PC-3 (cell line): ENCODE data around the gene PDZRN4. TPM values are rescaled to one million over a fixed set of nuclear protein-coding genes. Genes with fewer than 3 reads are reported as not detected.

Source experiments
- ATAC-seq: fragments of 200-7000 bp; cut with Tn5 transposase; 2 replicates; pipeline ENCODE4 v1.9.1; 2020; ENCODE audit warnings: mild to moderate bottlenecking, moderate library complexity
- BruUV-seq: library from RNA; stranded (reverse); fragments of 400-500 nt; replicated peaks from 2 replicates; lab custom pipeline; 2021; lab: Mats Ljungman, UMichigan
- CTCF ChIA-PET: fragments of 300-600 bp; sonication (Branson Sonifier 250); formaldehyde crosslinking; loops from one replicate; lab custom pipeline; 2022; ENCODE audit warnings: antibody characterized with exemption; lab: Charles Lee
- POLR2A ChIA-PET: fragments of 300-600 bp; sonication (Branson Sonifier 250); formaldehyde crosslinking; loops from one replicate; lab custom pipeline; 2022; ENCODE audit warnings: antibody characterized with exemption; ENCODE audit not compliant: unreplicated experiment; lab: Charles Lee
- DNase-seq: peaks from one replicate; pipeline ENCODE4 v3.0.0-alpha.2; 2015
- H2AFZ ChIP-seq: fragments of 300-600 bp; sonication (generic); 2 replicates; pipeline ENCODE4 v1.6.0; 2016; ENCODE audit warnings: antibody characterized with exemption, low read length
- H3F3A ChIP-seq: fragments of 300-600 bp; sonication (generic); one replicate; pipeline ENCODE4 v1.6.0; 2017; ENCODE audit warnings: antibody characterized with exemption, low read length, control low read depth, mild to moderate bottlenecking; ENCODE audit not compliant: unreplicated experiment
- H3K27ac ChIP-seq: fragments of 300-600 bp; sonication (generic); 2 replicates; pipeline ENCODE4 v1.5.1; 2016; ENCODE audit warnings: mild to moderate bottlenecking, low read length
- H3K27me3 ChIP-seq: fragments of 300-600 bp; sonication (generic); 2 replicates; pipeline ENCODE4 v1.6.1; 2016; ENCODE audit warnings: low read length, mixed read lengths
- H3K36me3 ChIP-seq: fragments of 300-600 bp; sonication (generic); 2 replicates; pipeline ENCODE4 v1.6.1; 2016; ENCODE audit warnings: low read depth, mixed run types, low read length, mixed read lengths
- H3K4me1 ChIP-seq: fragments of 300-600 bp; sonication (generic); 2 replicates; pipeline ENCODE4 v1.5.1; 2016; ENCODE audit warnings: low read length; ENCODE audit not compliant: insufficient read depth
- H3K4me2 ChIP-seq: fragments of 300-600 bp; sonication (generic); 2 replicates; pipeline ENCODE4 v1.6.0; 2016; ENCODE audit warnings: low read length
- H3K4me3 ChIP-seq: fragments of 300-600 bp; sonication (generic); 2 replicates; pipeline ENCODE4 v1.5.1; 2016; ENCODE audit warnings: mild to moderate bottlenecking, low read length, mixed read lengths
- H3K79me2 ChIP-seq: fragments of 300-600 bp; sonication (generic); 2 replicates; pipeline ENCODE4 v1.6.1; 2017; ENCODE audit warnings: low read length, mixed read lengths
- H3K9ac ChIP-seq: fragments of 300-600 bp; sonication (generic); 2 replicates; pipeline ENCODE4 v1.6.0; 2016; ENCODE audit warnings: mild to moderate bottlenecking, low read length
- H3K9me2 ChIP-seq: fragments of 300-600 bp; sonication (generic); replicated peaks from 2 replicates; pipeline ENCODE4 v1.6.1; 2016; ENCODE audit warnings: mixed run types, low read length, mixed read lengths
- H3K9me3 ChIP-seq: fragments of 300-600 bp; sonication (generic); 2 replicates; pipeline ENCODE4 v1.6.1; 2016; ENCODE audit warnings: low read length, mixed read lengths
- H4K20me1 ChIP-seq: fragments of 300-600 bp; sonication (generic); 2 replicates; pipeline ENCODE4 v1.6.1; 2016; ENCODE audit warnings: low read length, mixed read lengths
- EZH2 ChIP-seq: fragments of 300-600 bp; sonication (generic); IDR thresholded peaks from one replicate; pipeline ENCODE4 v1.6.1; 2017; ENCODE audit warnings: antibody characterized with exemption, mild to moderate bottlenecking, low read length; ENCODE audit not compliant: unreplicated experiment
- EZH2phosphoT487 ChIP-seq: fragments of 300-600 bp; sonication (generic); IDR thresholded peaks from 2 replicates; pipeline ENCODE4 v1.6.1; 2018; ENCODE audit warnings: mild to moderate bottlenecking, antibody characterized with exemption, low read length, borderline replicate concordance
- intact Hi-C: fragments of 100-400 bp; cut with micrococcal nuclease; formaldehyde crosslinking; loops from 2 replicates; pipeline ENCODE4 v1.9.0; 2023
- total RNA-seq: library from RNA; depleted of rRNA; stranded (reverse); fragments of >200 nt; gene quantifications from 2 replicates; pipeline ENCODE4 v1.2.3, GENCODE V29; 2014
- TF ChIP-seq, protein P1 (sequence below): fragments of 300-600 bp; sonication (generic); conservative IDR thresholded peaks from 2 replicates; pipeline ENCODE4 v1.5.1; 2017; ENCODE audit warnings: antibody characterized with exemption, low read depth, mild to moderate bottlenecking, low read length

The PDZRN4 gene
- total RNA-seq, 1 experiment from 2014 or later = not detected

GRCh38 chr12:41213107-41213506, 25.0 kb downstream of the PDZRN4 start:
- Histone ChIP-seq H3K9ac (no peak overlapping the region), H3K4me1 (no peaks in the 10 kb centered on the region), H3K36me3 (no peaks in the 10 kb centered on the region), H3K4me2 (no peak overlapping the region), H3K27me3 (peaks cover 6% of the 10 kb centered on the region), H3K27ac (no peak overlapping the region), H4K20me1 (no peaks in the 10 kb centered on the region), H2AFZ (no peak overlapping the region), H3K9me2 (no peaks in the 10 kb centered on the region), H3K79me2 (no peaks in the 10 kb centered on the region), H3K9me3 (no peaks in the 10 kb centered on the region), H3K4me3 (no peak overlapping the region), H3F3A (no peaks in the 10 kb centered on the region)
- intact Hi-C loops = no loop called here
- DNase-seq (no peak), ATAC-seq (no peak)
- ChIA-PET CTCF (no interaction called here), POLR2A (no interaction called here)
- no TSS peak for BruUV-seq
- TF ChIP-seq EZH2 (no peak), EZH2phosphoT487 (no peak)
- TF ChIP-seq, protein P1, sequence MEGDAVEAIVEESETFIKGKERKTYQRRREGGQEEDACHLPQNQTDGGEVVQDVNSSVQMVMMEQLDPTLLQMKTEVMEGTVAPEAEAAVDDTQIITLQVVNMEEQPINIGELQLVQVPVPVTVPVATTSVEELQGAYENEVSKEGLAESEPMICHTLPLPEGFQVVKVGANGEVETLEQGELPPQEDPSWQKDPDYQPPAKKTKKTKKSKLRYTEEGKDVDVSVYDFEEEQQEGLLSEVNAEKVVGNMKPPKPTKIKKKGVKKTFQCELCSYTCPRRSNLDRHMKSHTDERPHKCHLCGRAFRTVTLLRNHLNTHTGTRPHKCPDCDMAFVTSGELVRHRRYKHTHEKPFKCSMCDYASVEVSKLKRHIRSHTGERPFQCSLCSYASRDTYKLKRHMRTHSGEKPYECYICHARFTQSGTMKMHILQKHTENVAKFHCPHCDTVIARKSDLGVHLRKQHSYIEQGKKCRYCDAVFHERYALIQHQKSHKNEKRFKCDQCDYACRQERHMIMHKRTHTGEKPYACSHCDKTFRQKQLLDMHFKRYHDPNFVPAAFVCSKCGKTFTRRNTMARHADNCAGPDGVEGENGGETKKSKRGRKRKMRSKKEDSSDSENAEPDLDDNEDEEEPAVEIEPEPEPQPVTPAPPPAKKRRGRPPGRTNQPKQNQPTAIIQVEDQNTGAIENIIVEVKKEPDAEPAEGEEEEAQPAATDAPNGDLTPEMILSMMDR = no peak

DNA sequence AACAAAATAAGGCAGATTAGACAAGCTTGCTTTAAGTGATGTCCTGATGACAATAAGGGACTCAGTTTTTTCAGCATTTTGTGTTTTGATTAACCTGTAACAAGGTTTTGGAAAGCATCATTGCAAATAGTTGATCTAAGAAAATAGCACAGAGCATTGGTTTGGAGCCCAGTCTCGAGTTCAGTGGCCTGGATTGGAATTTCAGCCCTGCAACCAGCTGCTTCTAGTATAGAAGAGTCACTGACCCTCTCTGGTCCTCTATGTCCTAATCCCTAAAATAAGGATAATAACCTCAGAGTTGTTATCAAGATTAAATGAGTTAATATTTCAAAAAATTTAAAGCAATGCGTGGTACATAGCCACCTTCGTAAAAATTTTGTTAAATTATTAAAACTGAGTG, 25.5 kb downstream of the PDZRN4 start:
- no peaks in the 10 kb centered on the region for H3K9me2 ChIP-seq
- H3K4me1 ChIP-seq = no peaks in the 10 kb centered on the region
- peaks cover 6% of the 10 kb centered on the region for H3K27me3 ChIP-seq
- no peak for TF ChIP-seq EZH2phosphoT487
- TF ChIP-seq EZH2 = no peak
- TF ChIP-seq, protein P1 = no peak
- no peaks in the 10 kb centered on the region for H4K20me1 ChIP-seq
- H3K4me2 ChIP-seq = no peak overlapping the region
- H3K9ac ChIP-seq = no peak overlapping the region
- H3K27ac ChIP-seq = no peak overlapping the region
- BruUV-seq = no TSS peak
- no peaks in the 10 kb centered on the region for H3F3A ChIP-seq
- intact Hi-C loops = no loop called here
- ChIA-PET POLR2A (no interaction called here), CTCF (no interaction called here)
- DNase-seq (no peak), ATAC-seq (no peak)
- no peaks in the 10 kb centered on the region for H3K36me3 ChIP-seq
- H3K9me3 ChIP-seq = no peaks in the 10 kb centered on the region
- H2AFZ ChIP-seq = no peak overlapping the region
- H3K4me3 ChIP-seq = no peak overlapping the region
- no peaks in the 10 kb centered on the region for H3K79me2 ChIP-seq

- intact Hi-C loops = no loop called here
- POLR2A ChIA-PET = no interaction called here
- CTCF ChIA-PET = no interaction called here
- no peaks in the 10 kb centered on the region; the same call in none of the 2 replicates for H3K27me3 ChIP-seq
- H3K4me3 ChIP-seq = no peak overlapping the region
- H3K4me2 ChIP-seq = no peak overlapping the region
- no peaks in the 10 kb centered on the region for H3K9me2 ChIP-seq
- H3K9me3 ChIP-seq = no peaks in the 10 kb centered on the region
- no peak overlapping the region for H2AFZ ChIP-seq
- TF ChIP-seq, protein P1 = no peak
- TF ChIP-seq EZH2 = no peak
- no peak for TF ChIP-seq EZH2phosphoT487
- H3K79me2 ChIP-seq = no peaks in the 10 kb centered on the region
- no peaks in the 10 kb centered on the region for H4K20me1 ChIP-seq
- H3K36me3 ChIP-seq = no peaks in the 10 kb centered on the region
- no peak for ATAC-seq
- no peak overlapping the region for H3K27ac ChIP-seq
- DNase-seq = no peak
- no peaks in the 10 kb centered on the region for H3F3A ChIP-seq
- H3K9ac ChIP-seq = no peak overlapping the region
- H3K4me1 ChIP-seq = no peaks in the 10 kb centered on the region
- BruUV-seq = no TSS peak
These were observed 29.6 kb downstream of the PDZRN4 start for GRCh38 chr12:41217727-41218126.
